ENCODE results near the gene SPEN. TPM values are rescaled to one million over a fixed set of nuclear protein-coding genes. Genes with fewer than 3 reads are reported as not detected.

Gene SPEN
- total and polyA plus RNA-seq, 9 of the 15 experiments (the other 6 are each of a cell fraction or from before 2014, with no cell fraction given) = 5.7 to 87.5 (median 27.2) TPM

- peak; percentile 60 for TF ChIP-seq MYNN (IDR thresholded peaks at IDR 0.05)
- TF ChIP-seq MYNN (CRISPR knock-in tag; IDR thresholded peaks at IDR 0.05) = no peak
- peak; percentile 89 for TF ChIP-seq E2F3 (CRISPR knock-in tag; IDR thresholded peaks at IDR 0.05)
- peak; percentile 65 for TF ChIP-seq NEUROD1 (IDR thresholded peaks at IDR 0.05; ENCODE audit: borderline replicate concordance, low read depth, low read length, partially characterized antibody)
- TF ChIP-seq RB1 (IDR thresholded peaks at IDR 0.05; ENCODE audit: low read depth) = peak; percentile 95
- TF ChIP-seq NFIC (IDR thresholded peaks at IDR 0.05) = peak; percentile 28
- TF ChIP-seq FOXK1 (CRISPR knock-in tag; IDR thresholded peaks at IDR 0.05; ENCODE audit: borderline replicate concordance) = no peak
- TF ChIP-seq HNRNPUL1 (IDR thresholded peaks at IDR 0.05; ENCODE audit: low read length) = no peak
- TF ChIP-seq ZBTB49 (CRISPR knock-in tag; IDR thresholded peaks at IDR 0.05; ENCODE audit: borderline replicate concordance) = no peak
- no peak for TF ChIP-seq ZNF764 (CRISPR knock-in tag; IDR thresholded peaks at IDR 0.05; ENCODE audit: low read depth)
- TF ChIP-seq RBM25 (IDR thresholded peaks at IDR 0.05; ENCODE audit: low read depth, low read length, severe bottlenecking) = peak; percentile 46
- TF ChIP-seq PHB (CRISPR knock-in tag; IDR thresholded peaks at IDR 0.05) = no peak
- peak in 1 of 2 experiments; percentile 66; a peak in 1 of 4 replicates for TF ChIP-seq TEAD1 (CRISPR knock-in tag; IDR thresholded peaks at IDR 0.05)
- TF ChIP-seq ZNF639 (CRISPR knock-in tag; conservative IDR thresholded peaks at IDR 0.05 in 1 of 2, IDR thresholded peaks at IDR 0.05 in 1 of 2) = peak in 1 of 2 experiments; percentile 98; a peak in 2 of 4 replicates
- no peak for TF ChIP-seq ZNF717 (CRISPR knock-in tag; IDR thresholded peaks at IDR 0.05)
- no peak for TF ChIP-seq TSC22D4 (tag; IDR thresholded peaks at IDR 0.05)
- no peak for TF ChIP-seq FOXP1 (CRISPR knock-in tag; IDR thresholded peaks at IDR 0.05)
- TF ChIP-seq MCM5 (IDR thresholded peaks at IDR 0.05; ENCODE audit: low read depth) = no peak
- peak; percentile 73 for TF ChIP-seq DPF2 (IDR thresholded peaks at IDR 0.05)
- peak; percentile 92 for TF ChIP-seq PRDM10 (IDR thresholded peaks at IDR 0.05; ENCODE audit: partially characterized antibody)
- no peak for TF ChIP-seq ZNF75A (CRISPR knock-in tag; IDR thresholded peaks at IDR 0.05)
- no peak for TF ChIP-seq ZNF316 (IDR thresholded peaks at IDR 0.05)
- no peak for TF ChIP-seq MTF1 (CRISPR knock-in tag; IDR thresholded peaks at IDR 0.05; ENCODE audit: borderline replicate concordance)
These were observed 12.9 kb upstream of the SPEN start (continued) for GRCh38 chr1:15834406-15835204.

Data from K562 (cell line).